ENCODE measurements around the gene ADCY2. TPM values are rescaled to one million over a fixed set of nuclear protein-coding genes. Genes with fewer than 3 reads are reported as not detected.

The ADCY2 gene
- total RNA-seq, 4 donors from 2014 or later, result 4.8 to 9.1 (median 5.7) TPM

- no peak for TF ChIP-seq POLR2AphosphoS5 (IDR thresholded peaks at IDR 0.05)
- no peak for TF ChIP-seq EP300 (IDR thresholded peaks at IDR 0.05)
- TF ChIP-seq POLR2A (IDR thresholded peaks at IDR 0.05; ENCODE audit: low read depth), result no peak
- no peak for TF ChIP-seq CTCF (IDR thresholded peaks at IDR 0.05)
- intact Hi-C loops (cut with DNase I), result loop anchor here (5.0 to 10.0 kb wide), 2 partner anchors 349 to 763 kb away; partner anchors contain the start of genes NSUN2 and SRD5A1
- Histone ChIP-seq H3K27ac (replicated peaks in 1 of 4) (no peak overlapping the region), H3K36me3 (no peaks in the 10 kb centered on the region), H3K27me3 (peaks cover 0 to 22% (median 0%) of the 10 kb centered on the region in 4 donors), H3K9me3 (no peaks in the 10 kb centered on the region), H3K4me1 (peaks cover 9 to 30% (median 27%) of the 10 kb centered on the region in 4 donors), H3K4me3 (no peak overlapping the region)
- DNase-seq (ENCODE audit: extremely low spot score), result no peak
Measured at GRCh38 chr5:7397937-7398336, 2.0 kb downstream of the ADCY2 start.

- peak; percentile 79 for DNase-seq (ENCODE audit: extremely low spot score)
- no peaks in the 10 kb centered on the region for H3K9me3 ChIP-seq
- whole genome bisulfite sequencing, result 89% methylated on average over 6 of the region's 6 CpGs
- H3K4me3 ChIP-seq, result no peak overlapping the region
- TF ChIP-seq EP300 (IDR thresholded peaks at IDR 0.05), result no peak
- no peak for TF ChIP-seq CTCF (IDR thresholded peaks at IDR 0.05)
- TF ChIP-seq POLR2A (IDR thresholded peaks at IDR 0.05; ENCODE audit: low read depth), result no peak
- no peak for TF ChIP-seq POLR2AphosphoS5 (IDR thresholded peaks at IDR 0.05)
- no peak overlapping the region for H3K27ac ChIP-seq (replicated peaks in 1 of 4)
- H3K36me3 ChIP-seq, result no peaks in the 10 kb centered on the region
- peaks cover 9 to 30% (median 27%) of the 10 kb centered on the region in 4 donors for H3K4me1 ChIP-seq
- intact Hi-C loops (cut with DNase I), result loop anchor here (5.0 to 10.0 kb wide), 2 partner anchors 349 to 764 kb away; partner anchors contain the start of genes NSUN2 and SRD5A1
- H3K27me3 ChIP-seq, result peaks cover 0 to 22% (median 0%) of the 10 kb centered on the region in 4 donors
Measured at GRCh38 chr5:7398596-7399280, 2.8 kb downstream of the ADCY2 start.

DNA sequence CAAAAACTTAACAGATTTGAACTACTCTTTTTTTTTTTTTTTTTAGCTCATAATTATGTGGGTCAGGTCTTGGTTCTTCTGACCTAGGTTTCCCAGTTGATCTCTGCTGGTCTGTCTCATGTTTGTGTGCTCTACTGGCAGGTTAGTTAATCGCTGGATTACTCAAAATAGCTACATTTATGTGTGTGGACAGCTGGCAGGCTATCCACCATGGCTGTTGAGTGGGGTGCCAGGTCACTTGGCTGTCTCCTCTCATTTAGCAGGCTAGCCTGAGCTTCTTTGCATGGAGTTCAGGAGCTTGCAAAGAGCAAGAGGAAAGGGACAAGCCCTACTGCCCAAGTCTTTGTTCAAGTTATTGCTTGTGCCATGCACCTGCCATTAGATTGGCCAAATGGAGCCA, 9.3 kb downstream of the ADCY2 start:
- 79% methylated on average over 1 of the region's 1 CpG for WGBS
- Histone ChIP-seq H3K4me1 (no peaks in the 10 kb centered on the region), H3K4me3 (no peak overlapping the region), H3K27me3 (no peaks in the 10 kb centered on the region), H3K36me3 (no peaks in the 10 kb centered on the region), H3K27ac (replicated peaks in 1 of 4) (no peak overlapping the region), H3K9me3 (no peaks in the 10 kb centered on the region)
- intact Hi-C loops (cut with DNase I), result loop anchor here (10.0 kb wide), 1 partner anchor 170 kb away; no protein-coding TSS in a partner anchor
- no peak for DNase-seq (ENCODE audit: extremely low spot score)
- TF ChIP-seq CTCF (IDR thresholded peaks at IDR 0.05), result no peak
- TF ChIP-seq POLR2AphosphoS5 (IDR thresholded peaks at IDR 0.05), result no peak
- no peak for TF ChIP-seq POLR2A (IDR thresholded peaks at IDR 0.05; ENCODE audit: low read depth)
- TF ChIP-seq EP300 (IDR thresholded peaks at IDR 0.05), result no peak

DNA sequence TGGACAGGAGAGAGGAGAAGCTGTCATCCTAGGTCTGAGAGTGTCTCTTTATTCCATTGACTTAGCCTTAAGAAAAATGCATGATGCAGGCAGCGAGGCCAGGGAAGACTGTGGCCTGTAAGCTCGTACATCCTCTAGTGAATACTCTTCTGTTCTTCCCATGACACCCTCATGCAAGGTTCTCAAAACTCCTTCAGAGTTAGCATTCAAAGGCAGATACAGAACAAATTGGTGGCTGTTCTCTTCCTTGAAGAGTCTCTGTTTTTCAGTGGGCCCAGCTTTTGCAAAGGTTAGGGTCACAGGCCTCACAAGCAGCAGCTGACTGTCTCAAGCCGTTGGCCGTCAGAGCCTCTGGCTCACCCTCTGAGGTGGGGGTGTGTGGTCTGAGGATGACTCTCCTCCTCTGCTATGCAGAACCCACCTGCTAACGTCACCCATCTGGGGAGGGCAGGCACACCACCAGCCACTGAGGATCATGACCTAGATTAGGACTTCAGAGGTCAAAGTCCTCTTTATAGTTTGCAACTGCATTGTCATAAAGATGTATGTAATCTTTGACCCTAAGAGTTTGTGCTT, 15.1 kb downstream of the ADCY2 start:
- H3K27ac ChIP-seq (replicated peaks in 1 of 4), result no peak overlapping the region
- intact Hi-C loops (cut with DNase I), result no loop called here
- peak; percentile 77 for DNase-seq (ENCODE audit: extremely low spot score)
- H3K4me1 ChIP-seq, result peaks cover 0 to 15% (median 13%) of the 10 kb centered on the region in 4 donors
- TF ChIP-seq EP300 (IDR thresholded peaks at IDR 0.05) (no peak), POLR2AphosphoS5 (IDR thresholded peaks at IDR 0.05) (no peak), POLR2A (IDR thresholded peaks at IDR 0.05; ENCODE audit: low read depth) (no peak), CTCF (IDR thresholded peaks at IDR 0.05) (no peak)
- 59% methylated on average over 5 of the region's 5 CpGs for WGBS
- no peak overlapping the region for H3K4me3 ChIP-seq
- no peaks in the 10 kb centered on the region for H3K36me3 ChIP-seq
- no peaks in the 10 kb centered on the region for H3K9me3 ChIP-seq
- H3K27me3 ChIP-seq, result no peaks in the 10 kb centered on the region
